ENCODE data around the gene FTO.

GRCh38 chr16:53839150-53839549 lies 135.2 kb downstream of the FTO start:
- TF ChIP-seq CTCF (IDR thresholded peaks at IDR 0.05) = no peak
- no peak for TF ChIP-seq POLR2A (IDR thresholded peaks at IDR 0.05)

Measured in thyroid gland (tissue), 4 donors.